GM12891 (cell line): ENCODE data around the gene NKD1.

Experiments used
- POLR2A ChIP-seq: IDR thresholded peaks from 2 replicates; pipeline ENCODE4 v1.6.1; 2011; ENCODE audit warnings: low read depth, low read length, control low read depth
- POLR2AphosphoS5 ChIP-seq: IDR thresholded peaks from 2 replicates; pipeline ENCODE4 v1.6.1; 2011; ENCODE audit warnings: low read depth, low read length, control low read depth
- POU2F2 ChIP-seq: IDR thresholded peaks from 2 replicates; pipeline ENCODE4 v1.6.1; 2011; ENCODE audit warnings: low read depth, mild to moderate bottlenecking, control low read depth, low read length, moderate library complexity
- TAF1 ChIP-seq: IDR thresholded peaks from 2 replicates; pipeline ENCODE4 v1.6.1; 2011; ENCODE audit warnings: low read depth, low read length, control low read depth

GRCh38 chr16:50539053-50539695 lies 9.0 kb upstream of the NKD1 start:
- TF ChIP-seq POLR2AphosphoS5: no peak
- no peak for TF ChIP-seq POLR2A
- TF ChIP-seq TAF1: no peak
- no peak for TF ChIP-seq POU2F2
